HG03159 (cell line): ENCODE measurements around the gene PLD4.
"Not testable (repeated sequence)": the region's sequence is repeated elsewhere in the genome, so short reads cannot be mapped to it uniquely, and the experiment has no call there.

Experiments used
- ATAC-seq: cut with Tn5 transposase; IDR thresholded peaks from one replicate; pipeline ENCODE4 v1.9.1; 2021; ENCODE audit warnings: mild to moderate bottlenecking, moderate library complexity; ENCODE audit not compliant: unreplicated experiment

PLD4 gene

DNA sequence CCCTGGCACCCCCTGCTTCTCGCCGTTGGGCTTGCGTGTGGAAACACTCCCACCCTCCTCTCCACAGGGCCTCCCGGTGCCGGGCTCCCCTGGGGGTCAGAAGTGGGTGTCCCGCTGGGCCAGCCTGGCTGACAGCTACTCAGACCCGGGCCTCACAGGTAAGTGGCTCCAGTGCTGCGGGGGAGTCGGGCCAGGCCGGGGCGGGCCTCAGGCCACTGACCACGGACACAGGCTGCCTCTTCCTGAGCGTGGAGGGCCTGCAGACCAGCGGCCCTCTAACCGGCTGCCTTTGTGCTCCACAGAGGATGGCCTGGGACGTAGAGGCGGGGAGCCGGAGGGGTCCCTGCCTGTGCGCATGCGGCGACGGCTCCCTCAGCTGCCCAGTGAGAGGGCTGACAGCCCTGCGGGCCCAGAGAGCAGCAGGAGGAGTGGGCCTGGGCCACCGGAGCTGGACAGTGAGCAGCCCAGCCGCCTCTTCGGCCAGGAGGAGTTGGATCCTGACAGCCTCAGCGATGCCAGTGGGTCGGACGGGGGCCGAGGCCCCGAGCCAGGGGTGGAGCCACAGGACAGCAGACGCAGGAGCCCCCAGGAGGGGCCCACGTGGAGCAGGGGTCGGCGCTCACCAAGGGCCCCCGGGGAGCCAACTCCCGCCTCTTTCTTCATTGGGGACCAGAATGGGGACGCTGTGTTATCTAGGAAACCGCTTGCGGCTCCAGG lies 38.5 kb upstream of the PLD4 start:
- ATAC-seq: no peak

DNA sequence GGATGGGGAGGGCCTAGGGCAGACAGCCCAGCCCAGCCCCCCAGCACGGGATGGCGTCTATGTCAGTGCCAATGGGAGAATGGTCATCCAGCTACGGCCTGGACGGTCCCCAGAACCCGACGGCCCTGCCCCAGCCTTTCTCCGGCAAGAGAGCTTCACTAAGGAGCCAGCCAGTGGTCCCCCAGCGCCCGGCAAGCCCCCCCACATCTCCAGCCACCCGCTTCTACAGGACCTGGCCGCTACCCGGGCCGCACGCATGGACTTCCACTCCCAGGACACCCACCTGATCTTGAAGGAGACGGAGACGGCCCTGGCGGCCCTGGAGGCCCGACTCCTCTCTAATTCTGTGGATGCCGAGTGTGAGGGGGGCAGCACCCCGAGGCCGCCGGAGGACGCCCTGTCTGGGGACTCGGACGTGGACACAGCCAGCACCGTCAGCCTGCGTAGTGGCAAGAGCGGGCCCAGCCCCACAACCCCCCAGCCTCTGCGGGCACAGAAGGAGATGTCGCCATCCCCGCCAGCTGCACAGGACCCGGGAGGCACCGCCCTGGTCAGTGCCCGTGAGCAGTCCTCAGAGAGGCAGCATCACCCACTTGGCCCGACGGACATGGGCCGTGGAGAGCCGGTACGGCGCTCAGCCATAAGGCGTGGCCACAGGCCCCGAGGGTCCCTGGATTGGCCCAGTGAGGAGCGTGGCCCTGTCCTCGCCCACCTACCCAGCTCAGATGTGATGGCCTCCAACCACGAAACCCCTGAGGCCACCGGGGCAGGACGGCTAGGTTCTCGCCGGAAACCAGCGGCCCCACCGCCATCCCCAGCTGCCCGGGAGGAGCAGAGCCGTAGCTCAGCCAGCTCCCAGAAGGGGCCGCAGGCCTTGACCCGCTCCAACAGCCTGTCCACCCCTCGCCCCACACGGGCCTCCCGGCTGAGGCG lies 37.7 kb upstream of the PLD4 start:
- no peak for ATAC-seq

DNA sequence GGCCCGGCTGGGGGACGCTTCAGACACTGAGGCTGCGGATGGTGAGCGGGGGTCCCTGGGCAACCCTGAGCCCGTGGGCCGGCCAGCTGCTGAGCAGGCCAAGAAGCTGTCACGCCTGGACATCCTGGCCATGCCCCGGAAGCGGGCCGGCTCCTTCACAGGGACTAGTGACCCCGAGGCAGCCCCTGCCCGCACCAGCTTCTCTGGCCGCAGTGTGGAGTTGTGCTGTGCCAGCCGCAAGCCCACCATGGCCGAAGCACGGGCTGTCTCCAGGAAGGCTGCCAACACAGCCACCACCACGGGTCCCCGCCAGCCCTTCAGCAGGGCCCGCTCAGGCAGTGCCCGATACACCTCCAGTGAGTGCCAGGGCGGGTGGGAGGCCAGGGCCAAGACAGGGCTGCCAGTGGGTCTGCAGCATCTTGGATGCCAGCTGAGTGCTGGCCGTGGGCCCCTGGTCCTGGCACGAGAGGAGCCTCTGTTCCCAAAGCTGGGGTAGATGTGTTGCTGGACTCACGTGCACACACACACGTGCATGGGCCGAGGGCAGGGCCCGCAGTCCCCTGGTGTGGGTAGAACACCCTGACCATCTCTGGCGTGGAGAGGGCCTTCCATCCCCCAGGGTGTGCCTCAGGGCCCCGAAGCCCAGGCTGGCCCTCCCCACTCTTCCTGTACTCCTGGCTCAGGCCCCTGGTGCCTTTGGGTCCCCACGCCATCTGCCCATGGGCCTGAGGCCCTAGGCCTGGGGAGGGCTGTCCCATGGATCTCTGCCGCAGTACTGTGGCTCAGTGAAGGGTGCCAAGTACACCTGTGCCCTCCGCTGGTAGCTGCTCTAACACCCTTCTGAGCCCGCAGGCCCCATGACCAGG lies 36.8 kb upstream of the PLD4 start:
- ATAC-seq: no peak

DNA sequence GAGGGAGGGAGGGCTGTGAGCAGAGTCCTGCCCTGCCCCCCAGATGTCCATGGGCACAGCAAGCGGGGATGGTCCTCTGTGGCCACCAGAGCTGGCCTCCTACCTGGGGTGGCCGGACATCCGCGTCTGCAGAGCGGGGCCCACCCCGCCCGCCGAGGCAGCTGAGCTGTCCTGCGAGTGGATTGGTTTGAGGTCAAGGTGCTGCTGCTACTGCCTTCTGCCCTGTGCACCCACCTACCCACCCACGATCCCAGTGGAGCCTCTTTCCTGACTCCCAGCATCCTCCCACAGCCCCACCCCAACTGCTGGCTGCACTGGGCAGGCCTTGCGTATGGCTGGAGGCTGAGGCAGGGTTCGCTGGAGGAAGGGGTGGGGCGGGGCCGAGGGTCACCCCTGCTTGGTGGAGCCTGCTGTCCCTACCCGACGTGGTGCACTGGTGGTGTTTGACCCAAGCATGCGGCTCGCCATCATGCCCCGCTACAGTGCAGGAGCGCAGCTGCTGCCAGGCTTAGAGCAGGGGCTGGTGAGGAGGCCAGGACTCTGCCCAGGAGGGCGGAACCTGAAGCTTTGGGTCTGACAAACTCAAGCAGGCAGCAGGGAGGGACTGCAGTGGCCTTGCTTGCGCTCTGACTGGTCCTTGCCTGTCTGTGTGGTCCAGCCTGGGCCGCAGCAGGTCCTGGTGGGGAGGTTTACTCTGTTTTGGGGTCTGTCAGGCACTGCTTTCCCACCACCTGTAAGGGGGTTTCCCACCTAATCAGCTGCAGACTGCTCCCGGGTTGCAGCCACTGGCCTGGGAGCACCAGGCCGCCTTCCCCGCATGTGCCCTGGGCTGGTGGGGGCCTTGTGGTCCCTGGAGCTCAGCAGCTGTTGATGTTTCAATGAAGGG lies 35.9 kb upstream of the PLD4 start:
- no peak for ATAC-seq

DNA sequence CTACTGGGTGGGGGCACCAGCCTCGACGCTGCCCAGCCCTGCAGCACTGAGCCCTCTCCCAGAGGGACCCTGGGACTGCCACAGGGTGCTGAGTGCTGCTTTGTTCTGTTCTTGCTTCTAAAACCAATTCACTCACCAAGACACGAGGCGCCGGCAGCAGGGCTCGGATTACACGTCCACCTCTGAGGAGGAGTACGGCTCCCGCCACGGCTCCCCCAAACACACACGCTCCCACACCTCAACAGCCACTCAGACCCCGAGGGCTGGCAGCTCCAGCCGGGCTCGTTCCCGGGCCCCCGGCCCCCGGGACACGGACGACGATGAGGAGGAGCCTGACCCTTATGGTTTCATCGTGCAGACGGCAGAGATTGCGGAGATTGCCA lies 35.3 kb upstream of the PLD4 start:
- ATAC-seq: no peak

DNA sequence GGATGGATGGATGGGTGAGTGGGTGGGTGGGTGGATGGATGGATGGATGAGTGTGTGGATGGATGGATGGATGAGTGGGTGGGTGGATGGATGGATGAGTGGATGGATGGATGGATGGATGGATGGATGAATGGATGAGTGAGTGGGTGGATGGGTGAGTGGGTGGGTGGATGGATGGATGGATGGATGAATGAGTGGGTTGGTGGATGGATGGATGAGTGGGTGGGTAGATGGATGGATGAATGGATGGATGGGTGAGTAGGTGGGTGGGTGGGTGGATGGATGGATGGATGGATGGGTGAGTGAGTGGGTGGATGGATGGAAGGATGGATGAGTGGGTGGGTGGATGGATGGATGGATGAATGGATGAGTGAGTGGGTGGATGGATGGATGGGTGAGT lies 34.4 kb upstream of the PLD4 start:
- not testable (repeated sequence) for ATAC-seq

DNA sequence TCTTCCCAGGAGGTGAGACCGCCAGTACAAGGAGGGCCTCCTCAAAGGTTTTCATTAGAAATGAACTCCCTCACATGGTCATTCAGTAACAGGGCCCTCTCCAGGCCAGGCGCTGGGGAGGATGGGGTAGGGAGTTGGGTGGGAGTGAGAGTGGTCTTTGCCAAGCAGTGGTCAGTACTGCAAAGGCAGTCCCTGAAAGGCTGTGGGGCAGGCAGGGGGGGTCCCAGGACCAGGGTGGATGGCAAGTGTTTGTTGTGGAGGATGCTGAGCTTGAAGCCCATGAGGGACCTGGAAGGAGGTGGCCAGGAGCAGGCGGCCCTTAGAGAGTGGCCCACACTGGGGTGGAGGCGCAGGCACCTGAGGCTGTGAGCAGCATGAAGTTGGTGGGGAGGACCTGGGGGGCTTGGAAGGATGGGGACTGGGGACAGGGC lies 33.5 kb upstream of the PLD4 start:
- no peak for ATAC-seq

DNA sequence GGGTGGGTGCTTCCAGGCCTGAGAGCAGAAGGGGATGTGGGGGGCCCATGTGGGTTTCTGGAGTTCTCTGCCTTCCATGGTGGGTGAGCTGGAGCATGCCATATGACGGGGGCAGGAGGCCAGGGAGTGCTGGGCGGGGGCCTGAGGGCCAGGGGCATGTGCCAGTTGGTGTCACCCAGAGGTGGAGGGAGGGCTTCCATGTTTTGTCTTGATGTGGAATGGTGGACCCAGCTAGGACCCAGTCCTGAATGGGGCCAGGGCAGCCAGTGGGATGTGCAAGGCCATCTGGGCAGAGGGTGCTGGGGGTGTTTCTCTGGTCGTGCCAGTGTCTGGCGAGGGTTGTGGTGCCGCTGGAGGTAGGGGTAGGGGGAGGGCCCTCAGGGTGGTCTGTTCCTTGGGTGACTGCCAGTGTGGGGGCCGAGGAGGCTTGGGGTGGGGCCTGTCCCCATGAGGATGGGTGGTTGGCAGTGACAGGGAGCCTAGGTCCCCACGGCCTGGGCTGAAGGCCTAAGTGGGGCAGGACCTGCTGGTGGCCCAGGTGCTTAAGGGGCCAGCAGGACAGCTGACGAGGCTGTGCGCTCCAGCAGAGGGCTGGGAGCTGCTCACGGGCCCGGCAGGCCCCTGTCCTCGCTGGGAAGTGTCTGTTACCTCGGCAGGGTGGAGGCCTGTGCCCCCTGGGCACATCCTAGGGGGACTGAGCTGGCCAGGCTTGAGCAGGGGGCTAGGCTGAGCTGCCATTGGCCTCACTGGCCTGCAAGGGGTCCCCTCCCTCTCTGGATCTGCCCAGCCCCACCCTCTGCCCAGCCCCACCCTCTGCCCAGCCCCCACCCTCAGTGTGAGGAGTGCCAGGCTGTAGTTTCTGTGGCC lies 32.8 kb upstream of the PLD4 start:
- no peak for ATAC-seq

DNA sequence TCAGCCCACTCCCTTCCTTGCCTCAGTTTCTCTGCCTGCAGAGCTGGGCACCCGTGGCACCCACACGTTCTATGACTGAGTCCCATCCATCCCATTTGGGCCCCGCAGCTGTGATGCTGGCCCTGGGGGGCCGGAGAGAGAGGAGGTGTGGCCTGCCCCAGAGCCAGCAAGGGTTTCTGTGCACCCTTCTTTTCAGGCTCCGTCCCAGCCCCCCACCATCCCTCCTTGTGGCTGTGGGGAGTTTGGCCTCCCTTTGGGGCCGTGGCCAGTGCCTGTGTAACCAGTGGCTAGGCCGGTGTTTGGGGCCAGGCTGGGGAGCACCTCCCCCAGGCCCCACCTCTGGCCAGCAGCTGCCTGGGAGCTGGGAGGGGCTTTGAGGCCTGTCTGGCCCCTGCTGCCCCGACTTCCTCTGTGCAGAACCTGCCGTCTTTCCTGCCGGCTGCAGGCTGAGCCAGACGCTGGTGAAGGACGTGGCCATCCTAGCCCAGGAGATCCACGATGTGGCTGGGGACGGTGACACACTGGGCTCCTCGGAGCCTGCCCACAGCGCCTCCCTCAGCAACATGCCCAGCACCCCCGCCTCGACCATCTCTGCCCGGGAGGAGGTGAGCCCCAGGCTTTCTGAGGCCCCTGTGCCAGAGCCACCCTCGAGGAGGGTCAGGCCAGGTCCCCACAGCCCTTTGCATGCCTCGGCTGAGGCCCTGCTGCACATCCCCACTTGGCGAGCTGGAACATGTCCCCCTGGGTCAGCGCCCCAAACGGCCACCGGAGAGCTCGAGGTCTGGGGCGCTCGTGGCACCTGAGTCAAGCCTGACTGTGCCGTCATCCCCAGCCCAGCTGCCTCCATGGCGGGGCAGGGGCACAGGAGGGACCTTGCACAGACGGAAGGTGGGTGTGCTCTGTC lies 31.9 kb upstream of the PLD4 start:
- no peak for ATAC-seq

DNA sequence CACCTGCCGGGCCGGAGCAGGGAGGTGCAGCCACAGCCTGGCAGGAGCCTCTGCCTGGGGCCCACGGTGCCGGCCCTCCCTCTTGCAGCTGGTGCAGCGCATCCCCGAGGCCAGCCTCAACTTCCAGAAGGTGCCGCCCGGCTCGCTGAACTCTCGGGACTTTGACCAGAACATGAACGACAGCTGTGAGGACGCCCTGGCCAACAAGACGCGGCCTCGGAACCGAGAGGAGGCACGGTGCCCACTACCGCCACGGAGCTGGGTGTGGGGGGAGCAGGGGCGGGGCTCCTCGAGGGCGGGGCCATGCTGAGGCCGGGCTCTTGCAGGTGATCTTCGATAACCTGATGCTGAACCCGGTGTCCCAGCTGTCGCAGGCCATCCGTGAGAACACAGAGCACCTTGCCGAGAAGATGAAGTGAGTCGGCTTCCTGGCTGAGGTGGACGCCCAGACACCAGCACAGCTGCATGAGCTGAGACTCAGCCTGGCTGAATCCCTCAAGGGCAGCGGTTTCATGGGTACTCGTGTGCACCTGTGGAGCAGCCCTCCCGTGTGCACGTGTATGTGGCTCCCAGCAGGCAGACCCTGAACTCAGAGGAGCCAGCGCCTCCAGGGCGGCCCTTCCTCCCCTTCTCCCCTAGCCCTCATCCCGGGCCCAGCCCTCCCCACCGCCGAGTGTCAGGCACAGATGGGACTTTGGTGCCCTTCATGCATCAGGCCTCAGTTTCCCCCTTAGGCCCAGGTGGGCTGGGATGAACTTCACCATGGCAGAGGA lies 31.1 kb upstream of the PLD4 start:
- no peak for ATAC-seq

DNA sequence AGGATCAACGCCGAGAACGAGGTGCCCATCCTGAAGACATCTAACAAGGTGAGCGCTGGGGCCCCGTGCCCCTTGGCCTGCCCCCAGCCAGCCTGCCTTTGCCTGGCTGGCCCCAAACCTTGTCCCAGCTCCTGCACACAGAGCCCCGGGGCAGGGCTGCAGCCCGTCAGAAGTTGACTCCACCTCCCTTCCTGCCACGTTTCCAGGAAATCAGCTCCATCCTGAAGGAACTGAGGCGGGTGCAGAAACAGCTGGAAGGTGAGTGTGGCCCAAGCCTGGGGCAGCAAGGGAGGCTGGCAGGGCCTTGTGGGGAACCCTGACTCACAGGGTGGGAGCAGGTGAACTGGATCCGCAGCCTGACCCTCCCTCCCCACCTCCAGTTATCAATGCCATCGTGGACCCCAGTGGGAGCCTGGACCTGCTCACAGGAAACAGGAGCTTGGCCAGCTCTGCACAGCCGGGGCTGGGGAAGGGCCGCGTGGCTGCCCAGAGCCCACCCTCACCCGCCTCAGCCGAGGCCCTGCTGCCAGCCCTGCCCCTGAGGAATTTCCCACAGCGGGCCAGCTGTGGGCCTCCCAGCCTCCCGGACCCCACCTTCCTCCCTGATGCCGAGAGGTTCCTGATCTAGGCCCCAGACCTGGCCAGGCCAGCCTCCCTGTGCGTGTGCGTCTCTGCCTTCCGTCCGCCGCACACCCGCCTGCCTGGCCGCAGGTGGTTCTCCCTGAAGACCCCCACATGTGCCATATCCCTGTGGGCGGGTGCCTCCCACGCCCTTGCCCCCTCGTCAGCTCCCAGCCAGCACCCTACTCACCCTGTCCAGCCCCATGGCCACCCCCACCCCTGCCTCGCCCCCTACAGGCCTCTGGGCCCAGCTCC lies 30.1 kb upstream of the PLD4 start:
- ATAC-seq: no peak

DNA sequence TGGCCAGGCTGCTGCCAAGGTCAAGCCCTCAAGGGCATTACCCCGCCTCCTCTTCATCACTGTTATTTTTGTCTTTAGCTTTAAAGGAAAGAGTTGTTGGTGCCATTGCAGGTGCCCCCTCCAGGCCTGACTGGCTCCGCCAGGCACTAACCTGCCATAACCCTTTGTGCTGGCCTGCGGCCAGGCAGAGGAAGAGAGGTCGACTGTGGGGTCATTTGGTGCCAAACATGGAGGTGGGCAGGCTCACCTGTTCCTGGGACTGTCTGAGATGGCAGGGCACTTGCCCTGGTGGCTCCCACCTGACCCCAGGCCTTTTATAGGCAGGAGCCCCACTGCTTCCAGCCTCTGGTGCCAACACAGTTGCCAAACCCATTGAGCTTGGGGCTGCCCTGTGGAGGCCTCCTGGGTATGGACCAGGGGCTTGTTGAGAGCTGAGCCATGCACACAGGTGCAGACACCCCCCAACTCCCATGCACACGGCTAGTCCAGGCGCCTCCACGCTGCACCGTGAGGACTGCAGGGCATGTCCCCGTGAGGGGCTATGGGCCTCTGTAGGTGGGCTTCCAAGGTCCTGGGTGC lies 29.4 kb upstream of the PLD4 start:
- ATAC-seq: no peak

DNA sequence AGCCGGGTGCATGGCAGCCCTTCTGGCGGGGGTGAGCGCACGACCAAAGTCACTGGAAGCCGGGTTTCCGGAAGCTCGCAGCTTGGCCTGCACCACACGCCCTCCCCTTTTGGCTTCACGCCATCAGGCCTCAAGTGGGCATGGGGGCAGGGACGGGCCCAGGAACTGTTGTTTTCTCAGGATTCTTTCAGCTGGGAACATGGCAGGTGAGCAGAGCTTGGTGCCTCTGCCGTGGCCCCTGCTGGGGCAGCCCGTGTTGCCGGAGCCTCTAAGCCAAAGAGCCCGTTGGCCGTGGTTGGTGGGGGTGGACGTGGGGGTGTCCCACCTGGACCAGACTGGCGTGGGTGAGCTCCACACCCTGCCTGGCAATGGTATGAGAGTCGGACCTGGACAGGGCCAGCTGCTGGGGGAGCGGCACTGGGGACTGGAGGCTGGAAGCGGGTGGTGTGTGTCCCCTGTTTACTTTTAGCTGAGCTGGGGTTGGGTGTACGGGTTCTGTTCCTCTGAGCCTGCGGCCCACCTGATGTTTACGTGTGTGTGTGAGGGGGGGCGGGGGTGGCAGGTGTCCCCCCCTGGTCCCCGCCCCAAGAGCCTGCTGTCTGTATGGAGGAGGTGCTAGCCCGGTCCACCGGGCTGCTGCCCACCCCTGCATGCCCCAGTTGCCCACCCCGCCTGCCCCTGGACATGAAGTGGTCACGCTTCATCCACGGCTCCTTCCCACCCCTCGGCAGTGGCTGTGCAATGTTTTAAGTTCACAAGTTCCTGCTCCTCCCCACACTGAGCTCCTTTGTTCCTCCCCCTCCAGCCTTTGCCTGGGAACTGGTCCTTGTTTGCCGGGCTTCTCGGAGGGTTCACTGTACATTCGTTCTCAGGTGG lies 28.7 kb upstream of the PLD4 start:
- no peak for ATAC-seq

DNA sequence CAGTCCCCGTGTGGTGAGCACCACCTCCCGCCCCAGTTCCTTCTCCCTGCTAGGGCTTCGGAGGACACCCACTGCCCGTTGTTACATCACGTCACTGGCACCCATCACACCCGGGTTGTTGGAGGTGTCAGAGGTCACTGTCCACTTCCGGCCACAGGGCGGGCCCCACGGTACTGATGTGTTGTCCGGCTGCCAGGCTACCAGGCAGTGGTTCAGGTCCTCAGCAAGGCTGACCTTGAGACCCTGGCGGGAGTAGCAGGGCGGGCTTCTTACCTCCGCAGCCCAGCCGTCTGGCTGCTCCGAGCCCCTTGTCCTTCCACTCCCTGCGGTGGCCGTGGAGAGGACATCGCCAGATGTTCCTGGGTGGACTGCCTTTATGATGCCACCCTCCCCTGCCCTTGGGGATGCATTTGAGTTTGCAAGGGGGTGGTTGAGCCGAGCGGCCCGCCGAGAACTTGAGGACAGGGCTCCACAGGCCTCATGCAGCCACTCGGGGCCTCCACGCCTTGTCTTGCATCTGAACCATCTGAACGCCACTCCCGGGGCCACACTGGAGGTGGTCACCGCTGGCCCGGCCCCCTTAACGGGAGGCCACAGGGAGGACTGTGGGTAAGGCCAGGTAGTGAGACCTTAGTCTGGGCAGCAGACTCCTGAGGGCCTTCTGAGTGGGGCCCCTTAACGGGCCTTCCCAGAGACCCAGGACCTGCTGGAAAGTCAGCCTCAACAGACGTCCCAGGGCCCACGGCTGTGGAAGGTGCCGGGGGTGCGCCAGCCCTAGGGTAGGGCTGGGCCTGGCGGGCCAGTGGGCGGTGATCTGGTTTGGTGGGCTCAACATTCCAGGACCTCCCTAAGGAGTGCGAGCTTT lies 27.1 kb upstream of the PLD4 start:
- no peak for ATAC-seq
